Right hindlimb (tissue), 1 donor: ENCODE data around the gene CDH1.

Source experiments
- DNase-seq: peaks from one replicate; pipeline ENCODE4 v3.0.0-alpha.2; 2018

CDH1 gene

GRCh38 chr16:68860978-68861892 lies 124.1 kb downstream of the CDH1 start:
- DNase-seq: no peak

- no peak for DNase-seq
These were observed 129.8 kb downstream of the CDH1 start for GRCh38 chr16:68866933-68867332.

- DNase-seq: no peak
These were observed 132.5 kb downstream of the CDH1 start for GRCh38 chr16:68869492-68870088.

GRCh38 chr16:68873635-68874471 lies 136.8 kb downstream of the CDH1 start:
- no peak for DNase-seq

- no peak for DNase-seq
These were observed 138.8 kb downstream of the CDH1 start for GRCh38 chr16:68875871-68876270.

GRCh38 chr16:68883685-68884084 lies 146.6 kb downstream of the CDH1 start:
- DNase-seq: no peak

GRCh38 chr16:68884401-68884800 lies 147.3 kb downstream of the CDH1 start:
- no peak for DNase-seq
